GM18519 (cell line): ENCODE measurements around the gene CCL24.
"Not testable (repeated sequence)": the region's sequence is repeated elsewhere in the genome, so short reads cannot be mapped to it uniquely, and the experiment has no call there.

Experiments
- ATAC-seq: cut with Tn5 transposase; IDR thresholded peaks from one replicate; pipeline ENCODE4 v1.9.1; 2021; ENCODE audit warnings: mild to moderate bottlenecking, moderate library complexity; ENCODE audit not compliant: unreplicated experiment, low FRiP score

CCL24 gene

GRCh38 chr7:75788154-75788847, 25.3 kb downstream of the CCL24 start:
- not testable (repeated sequence) for ATAC-seq

- ATAC-seq: not testable (repeated sequence)
Observed at GRCh38 chr7:75783058-75783457, 30.5 kb downstream of the CCL24 start.

GRCh38 chr7:75780647-75781273, 32.8 kb downstream of the CCL24 start:
- not testable (repeated sequence) for ATAC-seq

- not testable (repeated sequence) for ATAC-seq
Observed at GRCh38 chr7:75779516-75779915, 34.1 kb downstream of the CCL24 start.

- ATAC-seq: not testable (repeated sequence)
Observed at GRCh38 chr7:75779035-75779434, 34.6 kb downstream of the CCL24 start.

- ATAC-seq: no peak
Observed at GRCh38 chr7:75776295-75776971, 37.2 kb downstream of the CCL24 start.

- not testable (repeated sequence) for ATAC-seq
Observed at GRCh38 chr7:75773958-75774357, 39.6 kb downstream of the CCL24 start.

GRCh38 chr7:75772081-75773077, 41.2 kb downstream of the CCL24 start, which contains the start of gene CCL26:
Gene CCL26, minus strand, starts transcription at chr7:75772211. Its CDS starts 35 bp downstream, at chr7:75772176.
- no peak for ATAC-seq

GRCh38 chr7:75771224-75771623, 42.4 kb downstream of the CCL24 start:
- no peak for ATAC-seq

GRCh38 chr7:75762350-75762917, 51.2 kb downstream of the CCL24 start:
- ATAC-seq: no peak

- ATAC-seq: not testable (repeated sequence)
Observed at GRCh38 chr7:75761801-75762200, 51.8 kb downstream of the CCL24 start.
